ENCODE data around the gene CPA4.

The CPA4 gene

GRCh38 chr7:130366564-130366963 is 73.6 kb downstream of the CPA4 start:
- no peak for DNase-seq

GRCh38 chr7:130367088-130367755 is 74.3 kb downstream of the CPA4 start:
- DNase-seq = no peak

GRCh38 chr7:130367836-130368746 is 75.1 kb downstream of the CPA4 start:
- no peak for DNase-seq

GRCh38 chr7:130369110-130369711 is 76.2 kb downstream of the CPA4 start:
- DNase-seq = no peak

GRCh38 chr7:130369831-130370550 is 77.0 kb downstream of the CPA4 start:
- DNase-seq = no peak

GRCh38 chr7:130371046-130371445 is 78.1 kb downstream of the CPA4 start:
- no peak for DNase-seq

GRCh38 chr7:130372402-130373165 is 79.6 kb downstream of the CPA4 start:
- no peak for DNase-seq

All from NCI-H187 (cell line).